Fibroblast of lung (primary cell): ENCODE measurements around the gene FLRT2. TPM values are rescaled to one million over a fixed set of nuclear protein-coding genes. Genes with fewer than 3 reads are reported as not detected.
A peak's percentile ranks its signal among the peaks of the same experiment; 100 is the strongest.

Source experiments
- DNase-seq, 2 donors: peaks; one replicate each; pipeline versions ENCODE4 v3.0.0 to v3.0.0-alpha.2; 2010; ENCODE audit warnings: low read depth in 2 of 2
- H2AFZ ChIP-seq: 2 replicates; pipeline ENCODE4 v1.5.1; 2012; ENCODE audit warnings: low read length, control low read depth, inconsistent platforms
- H3K27ac ChIP-seq: 2 replicates; pipeline ENCODE4 v1.5.1; 2011; ENCODE audit warnings: low read length, control low read depth; ENCODE audit not compliant: insufficient read depth
- H3K27me3 ChIP-seq: 2 replicates; pipeline ENCODE4 v1.5.1; 2011; ENCODE audit warnings: mild to moderate bottlenecking, low read length; ENCODE audit not compliant: control insufficient read depth, insufficient read depth
- H3K36me3 ChIP-seq: 2 replicates; pipeline ENCODE4 v1.5.1; 2011; ENCODE audit warnings: low read length; ENCODE audit not compliant: control insufficient read depth, insufficient read depth
- H3K4me1 ChIP-seq: 2 replicates; pipeline ENCODE4 v1.5.1; 2011; ENCODE audit warnings: low read length; ENCODE audit not compliant: control insufficient read depth, insufficient read depth; ENCODE audit errors: extremely low read depth
- H3K4me2 ChIP-seq: 2 replicates; pipeline ENCODE4 v1.5.1; 2011; ENCODE audit warnings: low read length, control low read depth; ENCODE audit not compliant: insufficient read depth; ENCODE audit errors: extremely low read depth
- H3K4me3 ChIP-seq, 4 experiments: fragments of 200-600 bp in 1 of 4; sonication (generic) in 1 of 4; replicated peaks in 1 of 4; 2 replicates each; pipeline ENCODE4 v1.5.1; 2011 to 2016; ENCODE audit warnings: low read length in 4 of 4, low read depth in 3 of 4, mild to moderate bottlenecking in 3 of 4, control low read depth in 2 of 4, inconsistent platforms in 1 of 4, mixed read lengths in 1 of 4; ENCODE audit not compliant: insufficient read depth in 1 of 4; ENCODE audit errors: control extremely low read depth in 1 of 4
- H3K79me2 ChIP-seq: 2 replicates; pipeline ENCODE4 v1.5.1; 2012; ENCODE audit warnings: mild to moderate bottlenecking, low read length, inconsistent platforms; ENCODE audit not compliant: control insufficient read depth, insufficient read depth
- H3K9ac ChIP-seq: 2 replicates; pipeline ENCODE4 v1.5.1; 2011; ENCODE audit warnings: mild to moderate bottlenecking, low read length, control low read depth; ENCODE audit not compliant: insufficient read depth
- H3K9me3 ChIP-seq: 2 replicates; pipeline ENCODE4 v1.5.1; 2012; ENCODE audit warnings: low read depth, low read length; ENCODE audit not compliant: control insufficient read depth, insufficient read depth
- H4K20me1 ChIP-seq: 2 replicates; pipeline ENCODE4 v1.5.1; 2011; ENCODE audit warnings: low read length; ENCODE audit not compliant: control insufficient read depth, insufficient read depth; ENCODE audit errors: extremely low read depth
- EZH2 ChIP-seq: IDR thresholded peaks from 2 replicates; pipeline ENCODE4 v1.5.1; 2012; ENCODE audit warnings: low read length, control low read depth, mild to moderate bottlenecking; ENCODE audit errors: missing control alignments
- polyA plus RNA-seq, 2 donors: library from polyadenylated mRNA; depleted of rRNA in 1 of 2; stranded (reverse) in 1 of 2; unstranded in 1 of 2; fragments of >200 nt; gene quantifications; 2 replicates each; pipeline ENCODE4 v1.2.1, GENCODE V29; 2011 to 2012; ENCODE audit warnings: missing spikeins in 1 of 2
- total RNA-seq: library from RNA; depleted of rRNA; stranded (reverse); fragments of >200 nt; gene quantifications from 2 replicates; pipeline ENCODE4 v1.2.1, GENCODE V29; 2014
- TF ChIP-seq, protein P1 (sequence below), 2 donors: IDR thresholded peaks in 1 of 2; conservative IDR thresholded peaks in 1 of 2; 1 replicate in 1 of 2; 2 replicates in 1 of 2; pipeline ENCODE4 v1.5.1; 2011 to 2012; ENCODE audit warnings: low read length in 2 of 2, control low read depth in 1 of 2, inconsistent platforms in 1 of 2, low read depth in 1 of 2, mild to moderate bottlenecking in 1 of 2

FLRT2 gene
- total and polyA plus RNA-seq, 2 donors (not counting 1 experiment from before 2014, with no cell fraction given) = 4.6 to 14.5 TPM

- H3K79me2 ChIP-seq = no peaks in the 10 kb centered on the region
- no peaks in the 10 kb centered on the region for H3K36me3 ChIP-seq
- H3K9ac ChIP-seq = no peak overlapping the region
- no peak overlapping the region for H2AFZ ChIP-seq
- TF ChIP-seq, protein P1, sequence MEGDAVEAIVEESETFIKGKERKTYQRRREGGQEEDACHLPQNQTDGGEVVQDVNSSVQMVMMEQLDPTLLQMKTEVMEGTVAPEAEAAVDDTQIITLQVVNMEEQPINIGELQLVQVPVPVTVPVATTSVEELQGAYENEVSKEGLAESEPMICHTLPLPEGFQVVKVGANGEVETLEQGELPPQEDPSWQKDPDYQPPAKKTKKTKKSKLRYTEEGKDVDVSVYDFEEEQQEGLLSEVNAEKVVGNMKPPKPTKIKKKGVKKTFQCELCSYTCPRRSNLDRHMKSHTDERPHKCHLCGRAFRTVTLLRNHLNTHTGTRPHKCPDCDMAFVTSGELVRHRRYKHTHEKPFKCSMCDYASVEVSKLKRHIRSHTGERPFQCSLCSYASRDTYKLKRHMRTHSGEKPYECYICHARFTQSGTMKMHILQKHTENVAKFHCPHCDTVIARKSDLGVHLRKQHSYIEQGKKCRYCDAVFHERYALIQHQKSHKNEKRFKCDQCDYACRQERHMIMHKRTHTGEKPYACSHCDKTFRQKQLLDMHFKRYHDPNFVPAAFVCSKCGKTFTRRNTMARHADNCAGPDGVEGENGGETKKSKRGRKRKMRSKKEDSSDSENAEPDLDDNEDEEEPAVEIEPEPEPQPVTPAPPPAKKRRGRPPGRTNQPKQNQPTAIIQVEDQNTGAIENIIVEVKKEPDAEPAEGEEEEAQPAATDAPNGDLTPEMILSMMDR (conservative IDR thresholded peaks at IDR 0.05 in 1 of 2, IDR thresholded peaks at IDR 0.05 in 1 of 2; ENCODE audit: low read depth in 1 of 2, low read length in 2 of 2) = no peak
- TF ChIP-seq EZH2 = no peak
- no peak overlapping the region for H3K4me2 ChIP-seq
- peaks cover 5% of the 10 kb centered on the region for H3K4me1 ChIP-seq
- no peaks in the 10 kb centered on the region for H3K27me3 ChIP-seq
- H4K20me1 ChIP-seq = no peaks in the 10 kb centered on the region
- no peak for DNase-seq
- H3K27ac ChIP-seq = no peak overlapping the region
- H3K9me3 ChIP-seq = no peaks in the 10 kb centered on the region
- H3K4me3 ChIP-seq = no peak overlapping the region
These were observed 74.1 kb downstream of the FLRT2 start for GRCh38 chr14:85604021-85604420.

DNA sequence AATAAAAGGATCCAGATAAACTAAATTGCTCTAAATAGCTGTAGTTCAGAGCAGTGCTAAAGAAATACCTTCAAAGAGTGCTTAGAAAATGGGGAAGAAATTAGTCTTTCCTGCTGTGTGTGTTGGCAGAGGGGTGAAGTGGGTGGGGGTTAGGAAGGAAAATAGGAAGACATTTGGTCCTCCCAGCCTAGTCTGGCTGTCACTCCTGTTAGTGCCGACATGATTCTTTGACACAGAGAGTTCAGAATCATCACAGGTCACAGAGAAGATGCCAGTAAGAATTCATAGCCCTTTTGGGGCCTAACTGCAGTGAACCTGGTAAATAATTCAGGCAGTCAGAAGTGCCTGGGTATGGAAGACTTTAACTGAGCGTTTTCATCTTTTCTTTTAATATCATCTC, 74.8 kb downstream of the FLRT2 start:
- Histone ChIP-seq H4K20me1 (no peaks in the 10 kb centered on the region), H3K36me3 (no peaks in the 10 kb centered on the region), H2AFZ (no peak overlapping the region), H3K9ac (no peak overlapping the region), H3K27ac (no peak overlapping the region), H3K9me3 (no peaks in the 10 kb centered on the region), H3K4me2 (no peak overlapping the region), H3K4me1 (peaks cover 5% of the 10 kb centered on the region), H3K79me2 (no peaks in the 10 kb centered on the region), H3K4me3 (no peak overlapping the region), H3K27me3 (no peaks in the 10 kb centered on the region)
- DNase-seq = no peak
- TF ChIP-seq, protein P1 (conservative IDR thresholded peaks at IDR 0.05 in 1 of 2, IDR thresholded peaks at IDR 0.05 in 1 of 2; ENCODE audit: low read depth in 1 of 2, low read length in 2 of 2) = no peak
- TF ChIP-seq EZH2 = no peak

DNA sequence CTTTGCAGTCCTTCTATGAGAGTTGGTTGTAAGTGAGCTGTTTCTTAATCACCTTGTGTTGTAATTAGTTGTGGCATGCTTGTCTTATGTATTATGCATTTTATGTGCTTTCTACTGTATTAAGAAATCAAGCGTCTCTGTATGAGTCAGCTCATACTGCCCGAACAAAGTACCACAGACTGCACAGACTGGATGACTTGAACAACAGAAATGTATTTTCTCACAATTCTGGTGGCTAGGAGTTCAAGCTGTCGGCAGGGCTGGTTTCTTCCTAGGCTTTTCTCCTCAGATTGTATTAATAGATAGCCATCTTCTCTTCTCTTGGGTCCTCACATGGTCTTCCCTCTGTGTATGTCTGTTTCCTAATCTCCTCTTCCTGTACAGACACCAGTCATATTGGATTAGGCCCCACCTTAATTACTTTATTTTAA, 77.7 kb downstream of the FLRT2 start:
- H3K27ac ChIP-seq = peak overlapping the region; percentile 47
- H3K9me3 ChIP-seq = no peaks in the 10 kb centered on the region
- H3K4me3 ChIP-seq = no peak overlapping the region
- H3K4me2 ChIP-seq = peak overlapping the region; percentile 42
- H3K9ac ChIP-seq = no peak overlapping the region
- no peaks in the 10 kb centered on the region for H3K79me2 ChIP-seq
- no peaks in the 10 kb centered on the region for H3K27me3 ChIP-seq
- H4K20me1 ChIP-seq = no peaks in the 10 kb centered on the region
- H3K36me3 ChIP-seq = no peaks in the 10 kb centered on the region
- no peak for TF ChIP-seq EZH2
- TF ChIP-seq, protein P1 (conservative IDR thresholded peaks at IDR 0.05 in 1 of 2, IDR thresholded peaks at IDR 0.05 in 1 of 2; ENCODE audit: low read depth in 1 of 2, low read length in 2 of 2) = no peak
- no peak overlapping the region for H2AFZ ChIP-seq
- peaks cover 5% of the 10 kb centered on the region for H3K4me1 ChIP-seq
- DNase-seq = peak; percentile 86 to 90
